DOHH2 (cell line): ENCODE measurements around the gene TBC1D16.

Experiments
- H3F3A ChIP-seq: fragments of 200-600 bp; sonication (generic), shearing (Covaris generic); 2 replicates; pipeline ENCODE4 v1.6.0; 2016; ENCODE audit warnings: antibody characterized with exemption, mild to moderate bottlenecking; ENCODE audit not compliant: control insufficient read depth, insufficient read depth
- H3K27ac ChIP-seq: fragments of 200-600 bp; sonication (generic); 2 replicates; pipeline ENCODE4 v1.5.1; 2014; ENCODE audit warnings: low read depth, mild to moderate bottlenecking, low read length, moderate library complexity
- H3K27me3 ChIP-seq: fragments of 200-600 bp; sonication (generic); 2 replicates; pipeline ENCODE4 v1.6.1; 2014; ENCODE audit warnings: mild to moderate bottlenecking, low read length, mixed read lengths; ENCODE audit not compliant: control insufficient read depth
- H3K36me3 ChIP-seq: fragments of 200-600 bp; sonication (generic); 2 replicates; pipeline ENCODE4 v1.6.1; 2014; ENCODE audit warnings: mild to moderate bottlenecking, low read length, moderate library complexity, mixed read lengths; ENCODE audit not compliant: control insufficient read depth
- H3K4me1 ChIP-seq: fragments of 200-600 bp; sonication (generic); 2 replicates; pipeline ENCODE4 v1.6.1; 2014; ENCODE audit warnings: mild to moderate bottlenecking, low read length, mixed read lengths; ENCODE audit not compliant: control insufficient read depth
- H3K4me2 ChIP-seq: fragments of 200-600 bp; sonication (generic); 2 replicates; pipeline ENCODE4 v1.6.0; 2014; ENCODE audit warnings: mild to moderate bottlenecking, low read length, moderate library complexity
- H3K4me3 ChIP-seq: fragments of 200-600 bp; sonication (generic); 2 replicates; pipeline ENCODE4 v1.5.1; 2014; ENCODE audit warnings: mild to moderate bottlenecking, low read length, mixed read lengths
- H3K79me2 ChIP-seq: fragments of 200-600 bp; sonication (generic); 2 replicates; pipeline ENCODE4 v1.6.1; 2014; ENCODE audit warnings: mild to moderate bottlenecking, low read length, mixed read lengths; ENCODE audit not compliant: control insufficient read depth
- H3K9me2 ChIP-seq: fragments of 200-600 bp; sonication (generic); replicated peaks from 2 replicates; pipeline ENCODE4 v1.6.1; 2014; ENCODE audit warnings: mild to moderate bottlenecking, low read length, mixed read lengths; ENCODE audit not compliant: control insufficient read depth
- H3K9me3 ChIP-seq: fragments of 200-600 bp; sonication (generic); 2 replicates; pipeline ENCODE4 v1.6.1; 2014; ENCODE audit warnings: antibody characterized with exemption, low read length, mixed read lengths; ENCODE audit not compliant: control insufficient read depth, insufficient read depth
- H4K20me1 ChIP-seq: fragments of 200-600 bp; sonication (generic); 2 replicates; pipeline ENCODE4 v1.6.0; 2014; ENCODE audit warnings: low read depth, mild to moderate bottlenecking, antibody characterized with exemption, low read length, moderate library complexity; ENCODE audit not compliant: control insufficient read depth, insufficient read depth
- CTCF ChIP-seq: fragments of 200-600 bp; sonication (generic); IDR thresholded peaks from one replicate; pipeline ENCODE4 v1.5.1; 2014; ENCODE audit warnings: antibody characterized with exemption, mild to moderate bottlenecking, low read depth, low read length; ENCODE audit not compliant: poor library complexity, severe bottlenecking
- EZH2phosphoT487 ChIP-seq: fragments of 200-600 bp; sonication (generic); IDR thresholded peaks from 2 replicates; pipeline ENCODE4 v1.6.1; 2017; ENCODE audit warnings: borderline replicate concordance, mild to moderate bottlenecking, antibody characterized with exemption, low read length, moderate library complexity, mixed read lengths

Gene TBC1D16

GRCh38 chr17:79938336-79939093 lies 97.2 kb downstream of the TBC1D16 start:
- Histone ChIP-seq H3K4me2 (no peak overlapping the region), H3K9me3 (no peaks in the 10 kb centered on the region), H3K9me2 (no peaks in the 10 kb centered on the region), H3K36me3 (no peaks in the 10 kb centered on the region), H3F3A (no peaks in the 10 kb centered on the region), H4K20me1 (no peaks in the 10 kb centered on the region), H3K79me2 (no peaks in the 10 kb centered on the region), H3K27me3 (peaks cover 3% of the 10 kb centered on the region; the same call in 1 of the 2 replicates), H3K4me3 (no peak overlapping the region), H3K4me1 (peaks cover 19% of the 10 kb centered on the region), H3K27ac (no peak overlapping the region)
- no peak for TF ChIP-seq EZH2phosphoT487
- no peak for TF ChIP-seq CTCF

GRCh38 chr17:79937391-79938335 lies 98.0 kb downstream of the TBC1D16 start:
- H3F3A ChIP-seq: no peaks in the 10 kb centered on the region
- peak overlapping the region; percentile 1; the same call in 1 of the 2 replicates for H3K4me3 ChIP-seq
- H3K27ac ChIP-seq: no peak overlapping the region
- no peaks in the 10 kb centered on the region for H3K9me3 ChIP-seq
- H3K4me2 ChIP-seq: peak overlapping the region; percentile 51
- no peaks in the 10 kb centered on the region for H3K36me3 ChIP-seq
- H3K4me1 ChIP-seq: peaks cover 19% of the 10 kb centered on the region
- no peaks in the 10 kb centered on the region for H3K79me2 ChIP-seq
- H4K20me1 ChIP-seq: no peaks in the 10 kb centered on the region
- H3K9me2 ChIP-seq: no peaks in the 10 kb centered on the region
- peaks cover 11% of the 10 kb centered on the region for H3K27me3 ChIP-seq
- TF ChIP-seq EZH2phosphoT487 (no peak), CTCF (no peak)

GRCh38 chr17:79936641-79937381 lies 98.9 kb downstream of the TBC1D16 start:
- no peak for TF ChIP-seq EZH2phosphoT487
- no peak for TF ChIP-seq CTCF
- H3K9me2 ChIP-seq: no peaks in the 10 kb centered on the region
- no peaks in the 10 kb centered on the region for H4K20me1 ChIP-seq
- no peak overlapping the region for H3K27ac ChIP-seq
- H3K36me3 ChIP-seq: no peaks in the 10 kb centered on the region
- no peaks in the 10 kb centered on the region for H3F3A ChIP-seq
- H3K4me3 ChIP-seq: peak overlapping the region; percentile 1; the same call in 1 of the 2 replicates
- H3K79me2 ChIP-seq: no peaks in the 10 kb centered on the region
- peaks cover 18% of the 10 kb centered on the region for H3K27me3 ChIP-seq
- H3K4me1 ChIP-seq: peaks cover 19% of the 10 kb centered on the region
- H3K9me3 ChIP-seq: no peaks in the 10 kb centered on the region
- peak overlapping the region; percentile 51 for H3K4me2 ChIP-seq
